ENCODE results near the gene SMIM24.
"Not testable (repeated sequence)": the region's sequence is repeated elsewhere in the genome, so short reads cannot be mapped to it uniquely, and the experiment has no call there.

SMIM24 gene

GRCh38 chr19:3480383-3481091 is at the start of gene SMIM24:
Gene SMIM24, minus strand, starts transcription at chr19:3480525. Its CDS starts 62 bp downstream, at chr19:3480463.
- H3K4me1 Mint-ChIP-seq (ENCODE audit: low read depth): peaks cover 12% of the 10 kb centered on the region
- no peak within 1 kb of the TSS for H3K27ac Mint-ChIP-seq
- H3K9me3 Mint-ChIP-seq: no peaks in the 10 kb centered on the region
- no peaks in the 10 kb centered on the region for H3K27me3 Mint-ChIP-seq
- DNase-seq: no peak
- no peaks in the 10 kb centered on the region for H3K36me3 Mint-ChIP-seq (ENCODE audit: low read depth)
- no peak within 1 kb of the TSS for H3K4me3 Mint-ChIP-seq

GRCh38 chr19:3529299-3529698 is 49.0 kb upstream of the SMIM24 start:
- H3K27me3 Mint-ChIP-seq; H3K4me1 Mint-ChIP-seq (ENCODE audit: low read depth); H3K9me3 Mint-ChIP-seq; DNase-seq; H3K4me3 Mint-ChIP-seq; H3K27ac Mint-ChIP-seq: not testable (repeated sequence)
- H3K36me3 Mint-ChIP-seq (ENCODE audit: low read depth): peaks cover 41% of the 10 kb centered on the region

DNA sequence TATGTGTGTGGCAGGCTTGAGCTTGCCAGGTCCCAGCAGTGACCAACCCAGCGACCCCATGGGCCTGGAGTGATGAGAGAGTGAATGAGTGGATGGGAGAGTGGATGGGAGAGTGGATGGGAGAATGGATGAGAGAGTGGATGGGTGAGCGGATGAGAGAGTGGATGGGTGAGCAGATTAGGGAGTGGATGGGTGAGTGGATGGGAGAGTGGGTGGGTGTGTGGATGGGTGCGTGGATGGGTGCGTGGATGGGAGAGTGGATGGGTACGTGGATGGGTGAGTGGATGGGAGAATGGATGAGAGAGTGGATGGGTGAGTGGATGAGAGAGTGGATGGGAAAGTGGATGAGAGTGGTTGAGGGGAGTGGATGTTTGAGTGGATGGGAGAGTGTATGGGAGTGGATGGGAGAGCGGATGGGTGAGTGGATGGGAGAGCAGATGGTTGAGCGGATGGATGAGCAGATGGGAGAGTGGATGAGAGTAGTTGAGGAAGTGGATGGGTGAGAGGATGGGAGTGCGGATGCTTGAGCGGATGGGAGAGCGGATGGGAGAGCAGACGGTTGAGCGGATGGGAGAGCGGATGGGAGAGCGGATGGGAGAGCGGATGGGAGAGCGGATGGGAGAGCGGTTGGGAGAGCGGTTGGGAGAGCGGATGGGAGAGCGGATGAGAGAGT is 48.4 kb upstream of the SMIM24 start:
- no peak for DNase-seq
- H3K9me3 Mint-ChIP-seq: no peaks in the 10 kb centered on the region
- no peaks in the 10 kb centered on the region for H3K4me1 Mint-ChIP-seq (ENCODE audit: low read depth)
- H3K27ac Mint-ChIP-seq: no peak overlapping the region
- H3K36me3 Mint-ChIP-seq (ENCODE audit: low read depth): peaks cover 43% of the 10 kb centered on the region
- H3K4me3 Mint-ChIP-seq: no peak overlapping the region
- H3K27me3 Mint-ChIP-seq: no peaks in the 10 kb centered on the region

GRCh38 chr19:3528080-3528479 is 47.8 kb upstream of the SMIM24 start:
- H3K4me3 Mint-ChIP-seq: no peak overlapping the region
- H3K27ac Mint-ChIP-seq: no peak overlapping the region
- DNase-seq: no peak
- H3K4me1 Mint-ChIP-seq (ENCODE audit: low read depth): no peaks in the 10 kb centered on the region
- H3K9me3 Mint-ChIP-seq: no peaks in the 10 kb centered on the region
- H3K27me3 Mint-ChIP-seq: no peaks in the 10 kb centered on the region
- peaks cover 41% of the 10 kb centered on the region for H3K36me3 Mint-ChIP-seq (ENCODE audit: low read depth)

- Mint-ChIP-seq H3K4me1 (ENCODE audit: low read depth) (no peaks in the 10 kb centered on the region), H3K27ac (no peak overlapping the region), H3K4me3 (no peak overlapping the region), H3K9me3 (no peaks in the 10 kb centered on the region), H3K36me3 (ENCODE audit: low read depth) (peaks cover 37% of the 10 kb centered on the region), H3K27me3 (no peaks in the 10 kb centered on the region)
- DNase-seq: no peak
Observed at GRCh38 chr19:3527238-3527910, 47.0 kb upstream of the SMIM24 start.

DNA sequence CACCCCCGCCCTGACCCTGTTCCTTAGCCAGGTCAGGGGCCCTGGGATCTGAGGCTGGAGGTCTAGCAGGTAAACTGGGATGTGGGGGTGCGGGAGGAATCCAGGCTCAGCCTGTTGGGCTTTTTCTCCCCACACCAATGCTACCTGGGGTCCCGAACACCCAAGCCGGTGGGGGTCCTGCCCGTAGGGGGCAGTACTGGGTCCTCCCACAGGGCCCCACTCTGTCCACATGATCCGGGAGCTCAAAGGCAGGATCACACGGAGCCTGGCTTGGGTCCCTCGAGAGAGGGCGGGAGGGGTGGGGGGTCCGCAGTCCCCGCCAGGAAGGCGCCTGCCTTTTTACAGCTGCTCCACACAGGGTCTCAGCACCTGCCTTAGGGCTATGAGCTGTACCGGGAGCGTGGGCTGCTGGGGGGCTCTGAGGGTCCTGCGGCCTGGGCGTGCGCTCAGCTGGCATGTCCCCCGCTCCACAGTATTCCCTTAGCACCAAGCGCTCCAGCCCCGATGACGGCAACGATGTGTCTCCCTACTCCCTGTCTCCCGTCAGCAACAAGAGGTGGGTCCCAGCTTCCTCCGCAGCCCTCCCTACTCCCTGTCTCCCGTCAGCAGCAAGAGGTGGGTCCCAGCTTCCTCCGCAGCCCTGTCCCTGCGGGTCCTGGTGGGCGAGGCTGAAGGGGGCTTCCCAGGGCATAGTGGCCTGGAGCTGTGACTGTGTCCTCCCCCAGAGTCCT is 46.3 kb upstream of the SMIM24 start:
- H3K36me3 Mint-ChIP-seq (ENCODE audit: low read depth): peaks cover 37% of the 10 kb centered on the region
- no peaks in the 10 kb centered on the region for H3K27me3 Mint-ChIP-seq
- H3K27ac Mint-ChIP-seq: no peak overlapping the region
- H3K4me1 Mint-ChIP-seq (ENCODE audit: low read depth): no peaks in the 10 kb centered on the region
- no peak overlapping the region for H3K4me3 Mint-ChIP-seq
- DNase-seq: no peak
- no peaks in the 10 kb centered on the region for H3K9me3 Mint-ChIP-seq

- H3K36me3 Mint-ChIP-seq (ENCODE audit: low read depth): peaks cover 37% of the 10 kb centered on the region
- DNase-seq: no peak
- H3K27me3 Mint-ChIP-seq: no peaks in the 10 kb centered on the region
- H3K9me3 Mint-ChIP-seq: no peaks in the 10 kb centered on the region
- no peak overlapping the region for H3K4me3 Mint-ChIP-seq
- H3K27ac Mint-ChIP-seq: no peak overlapping the region
- H3K4me1 Mint-ChIP-seq (ENCODE audit: low read depth): peaks cover 4% of the 10 kb centered on the region
Observed at GRCh38 chr19:3524904-3525451, 44.7 kb upstream of the SMIM24 start.

GRCh38 chr19:3524078-3524842 is 43.9 kb upstream of the SMIM24 start:
- no peak overlapping the region for H3K27ac Mint-ChIP-seq
- DNase-seq: no peak
- no peak overlapping the region for H3K4me3 Mint-ChIP-seq
- no peaks in the 10 kb centered on the region for H3K9me3 Mint-ChIP-seq
- peaks cover 44% of the 10 kb centered on the region for H3K36me3 Mint-ChIP-seq (ENCODE audit: low read depth)
- H3K4me1 Mint-ChIP-seq (ENCODE audit: low read depth): peaks cover 4% of the 10 kb centered on the region
- H3K27me3 Mint-ChIP-seq: no peaks in the 10 kb centered on the region

GRCh38 chr19:3523361-3524077 is 43.2 kb upstream of the SMIM24 start:
- peaks cover 44% of the 10 kb centered on the region for H3K36me3 Mint-ChIP-seq (ENCODE audit: low read depth)
- H3K27me3 Mint-ChIP-seq: no peaks in the 10 kb centered on the region
- no peak overlapping the region for H3K27ac Mint-ChIP-seq
- no peak for DNase-seq
- H3K4me3 Mint-ChIP-seq: no peak overlapping the region
- H3K4me1 Mint-ChIP-seq (ENCODE audit: low read depth): peaks cover 6% of the 10 kb centered on the region
- no peaks in the 10 kb centered on the region for H3K9me3 Mint-ChIP-seq

DNA sequence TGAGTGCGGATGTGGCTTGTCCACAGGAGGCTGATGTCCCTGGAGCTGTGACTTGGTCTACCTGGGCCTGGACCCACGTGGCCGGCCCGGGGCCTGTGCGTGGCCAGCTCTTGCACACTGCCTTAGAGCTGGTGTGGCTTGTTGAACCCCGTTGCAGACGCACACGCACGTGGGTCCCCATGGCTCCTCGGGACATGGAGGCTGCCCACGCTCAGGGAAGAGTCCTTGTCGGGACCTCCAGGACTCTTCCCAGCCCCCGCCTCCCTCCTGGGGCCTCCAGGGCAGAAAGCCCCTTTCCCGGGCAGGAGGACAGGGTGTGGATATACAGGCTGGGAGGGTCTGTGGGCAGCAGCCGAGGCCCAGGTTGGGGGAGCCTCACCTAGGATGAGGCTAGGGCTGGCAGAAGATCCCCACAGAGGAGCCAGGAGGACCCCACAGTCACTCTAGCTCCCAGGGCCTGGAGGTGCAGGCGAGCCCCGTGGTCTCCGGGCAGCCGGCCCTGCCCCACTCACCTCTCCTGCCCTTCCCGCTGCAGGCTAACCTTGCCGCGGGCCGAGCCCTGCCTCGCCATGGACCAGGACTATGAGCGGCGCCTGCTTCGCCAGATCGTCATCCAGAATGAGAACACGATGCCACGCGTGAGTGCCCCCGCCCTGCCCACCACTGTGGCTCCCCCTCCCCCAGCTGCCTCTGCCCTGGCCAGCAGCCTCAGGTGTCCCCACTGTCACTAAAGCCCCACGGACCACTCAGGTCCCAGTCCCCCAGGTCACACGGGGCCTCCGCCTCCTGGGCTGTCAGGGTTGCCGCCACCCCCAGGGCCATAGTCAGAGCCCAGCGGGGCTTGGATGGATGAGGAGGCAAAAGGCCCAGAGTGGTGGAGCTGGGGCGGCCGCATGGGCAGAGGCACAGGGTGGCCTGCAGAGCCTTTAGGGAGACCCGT is 42.4 kb upstream of the SMIM24 start:
- H3K36me3 Mint-ChIP-seq (ENCODE audit: low read depth): peaks cover 44% of the 10 kb centered on the region
- H3K4me1 Mint-ChIP-seq (ENCODE audit: low read depth): peaks cover 10% of the 10 kb centered on the region
- no peak overlapping the region for H3K27ac Mint-ChIP-seq
- H3K9me3 Mint-ChIP-seq: no peaks in the 10 kb centered on the region
- DNase-seq: no peak
- H3K4me3 Mint-ChIP-seq: no peak overlapping the region
- H3K27me3 Mint-ChIP-seq: no peaks in the 10 kb centered on the region

DNA sequence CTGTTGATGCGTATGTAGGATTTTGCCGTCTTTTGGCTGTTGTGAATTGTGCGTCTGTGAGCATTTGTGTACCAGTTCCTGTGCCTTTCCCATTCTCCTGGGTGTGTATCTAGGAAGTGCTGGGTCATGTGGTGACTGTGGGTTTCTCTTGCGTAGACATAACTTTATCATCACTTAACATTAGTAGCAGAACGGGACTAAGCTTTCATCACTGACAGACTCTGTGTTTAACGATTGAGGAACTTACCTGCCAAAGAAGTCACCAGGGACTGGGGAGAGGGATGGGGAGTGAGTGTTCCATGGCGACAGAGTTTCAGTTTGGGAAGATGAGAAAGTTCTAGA is 40.8 kb upstream of the SMIM24 start:
- peaks cover 21% of the 10 kb centered on the region for H3K4me1 Mint-ChIP-seq (ENCODE audit: low read depth)
- no peak for DNase-seq
- H3K27ac Mint-ChIP-seq: peak overlapping the region; percentile 12
- H3K27me3 Mint-ChIP-seq: no peaks in the 10 kb centered on the region
- no peaks in the 10 kb centered on the region for H3K9me3 Mint-ChIP-seq
- H3K36me3 Mint-ChIP-seq (ENCODE audit: low read depth): peaks cover 39% of the 10 kb centered on the region
- no peak overlapping the region for H3K4me3 Mint-ChIP-seq

- H3K27ac Mint-ChIP-seq: peak overlapping the region; percentile 12
- no peak overlapping the region for H3K4me3 Mint-ChIP-seq
- H3K4me1 Mint-ChIP-seq (ENCODE audit: low read depth): peaks cover 26% of the 10 kb centered on the region
- no peaks in the 10 kb centered on the region for H3K27me3 Mint-ChIP-seq
- DNase-seq: no peak
- peaks cover 36% of the 10 kb centered on the region for H3K36me3 Mint-ChIP-seq (ENCODE audit: low read depth)
- H3K9me3 Mint-ChIP-seq: no peaks in the 10 kb centered on the region
Observed at GRCh38 chr19:3520166-3521103, 40.1 kb upstream of the SMIM24 start.
